HG03432 (cell line): Measurements from ENCODE around the gene CFAP91.
A peak's percentile ranks its signal among the peaks of the same experiment; 100 is the strongest.

Experiments
- ATAC-seq: cut with Tn5 transposase; IDR thresholded peaks from one replicate; pipeline ENCODE4 v1.9.1; 2021; ENCODE audit warnings: mild to moderate bottlenecking, moderate library complexity; ENCODE audit not compliant: unreplicated experiment

The CFAP91 gene

DNA sequence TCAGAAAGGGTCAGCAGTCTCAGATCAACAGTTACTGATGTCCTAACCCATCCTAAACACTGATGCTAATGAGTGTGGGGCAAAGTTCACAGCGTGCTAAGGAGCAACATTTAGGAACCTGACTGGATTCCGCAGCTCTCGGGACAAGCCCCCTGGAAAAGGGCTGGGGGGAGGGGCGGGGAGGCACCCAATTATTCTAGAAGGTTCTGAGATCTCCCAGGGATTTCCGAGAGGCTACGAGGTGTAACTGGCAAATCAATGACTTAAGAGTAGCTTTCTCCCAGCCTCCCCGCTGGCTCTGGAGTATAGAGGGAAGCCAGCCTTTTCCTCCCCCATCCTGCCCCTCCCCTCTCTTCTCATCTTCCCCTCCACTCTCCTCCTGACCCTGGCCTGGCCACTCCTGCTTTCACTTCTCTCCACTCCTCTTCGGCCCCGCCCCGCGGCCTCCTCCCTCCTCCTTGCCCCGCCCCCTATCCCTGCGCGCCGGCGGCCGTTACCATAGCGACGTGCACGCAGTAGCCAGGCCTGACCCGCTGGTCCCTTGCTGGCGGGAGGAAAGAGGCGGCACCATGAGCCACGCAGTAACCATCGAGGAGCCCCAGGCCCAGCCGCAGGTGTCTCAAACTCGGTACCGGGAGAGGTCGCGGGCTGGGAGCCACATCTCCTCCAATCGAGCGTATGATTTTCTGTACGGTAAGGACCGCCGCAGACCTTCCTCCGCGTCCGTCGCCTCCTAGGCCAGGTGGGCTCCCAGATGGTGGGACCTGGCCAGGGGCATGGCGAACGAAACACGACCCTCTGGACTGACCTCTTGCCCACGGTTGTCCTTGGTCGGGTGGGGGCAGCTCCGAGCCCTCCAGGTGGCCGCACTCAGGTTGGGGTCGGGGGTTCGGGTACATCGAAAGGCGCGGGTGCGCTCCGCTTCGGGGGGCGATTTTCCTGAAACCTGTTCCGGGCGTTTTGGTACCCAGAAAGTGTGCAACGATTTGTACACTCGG lies at the start of gene CFAP91:
CFAP91 (plus strand) TSS at position 493 of the 998 bp plus-strand sequence; CDS start at position 570, 77 bp downstream.
- peak; percentile 96 for ATAC-seq

DNA sequence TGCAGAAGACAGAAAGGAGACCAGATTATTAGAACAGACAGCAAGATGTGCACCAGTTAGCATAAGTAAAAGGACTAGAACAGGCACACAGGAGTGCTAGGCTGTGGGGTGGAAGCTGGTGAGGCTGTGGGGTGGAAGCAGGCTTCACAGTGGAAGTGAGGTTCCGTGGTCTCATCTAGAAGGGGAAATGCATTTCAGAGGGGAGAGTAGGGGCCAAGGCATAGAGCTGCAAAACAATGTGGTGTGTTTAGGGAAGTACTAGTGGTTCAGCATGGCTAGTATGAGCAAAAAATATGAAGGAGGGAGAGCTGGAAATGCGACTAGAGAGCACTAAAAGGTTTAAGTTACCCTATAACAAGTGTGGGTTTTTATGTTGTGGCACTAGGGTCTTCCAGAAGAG lies 48.9 kb upstream of the CFAP91 start:
- ATAC-seq = no peak

DNA sequence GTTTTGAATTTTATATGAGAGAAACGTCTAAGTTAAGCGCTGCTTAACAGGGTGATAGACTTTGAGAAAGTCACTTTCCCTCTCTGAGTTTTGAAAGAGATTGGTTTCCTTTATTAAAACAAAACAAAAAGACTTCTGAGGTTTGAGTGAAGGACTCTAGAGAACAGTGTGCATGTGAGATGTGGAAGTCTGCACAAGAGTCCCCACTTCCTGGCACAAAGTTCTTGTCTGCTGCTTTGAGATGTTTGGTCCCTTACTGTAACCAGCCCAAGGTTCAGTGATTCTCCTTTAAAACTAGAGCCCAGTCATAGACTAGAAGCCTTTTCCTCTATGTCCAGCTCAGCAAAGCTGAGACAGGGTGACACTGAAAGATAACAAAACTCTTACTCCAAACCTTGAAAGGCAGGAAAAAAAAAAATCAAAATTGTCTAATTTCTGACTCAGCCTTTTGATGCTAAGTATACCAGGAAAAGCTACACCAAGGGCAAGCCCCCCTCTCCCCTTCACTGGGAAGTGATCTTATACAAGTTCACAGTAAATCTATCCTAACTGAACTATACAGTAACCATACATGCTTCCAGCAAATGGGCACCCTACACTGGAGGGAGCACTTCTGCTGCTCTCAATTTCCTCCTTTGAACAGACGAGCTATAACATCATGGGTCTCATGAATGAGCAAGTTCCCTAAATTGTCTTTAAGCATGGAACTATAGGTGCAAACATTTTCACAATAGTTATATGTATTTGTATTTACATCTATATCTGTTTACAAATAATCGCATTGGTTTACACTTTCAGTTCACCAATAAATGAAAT lies 44.7 kb upstream of the CFAP91 start:
- peak; percentile 54 for ATAC-seq

DNA sequence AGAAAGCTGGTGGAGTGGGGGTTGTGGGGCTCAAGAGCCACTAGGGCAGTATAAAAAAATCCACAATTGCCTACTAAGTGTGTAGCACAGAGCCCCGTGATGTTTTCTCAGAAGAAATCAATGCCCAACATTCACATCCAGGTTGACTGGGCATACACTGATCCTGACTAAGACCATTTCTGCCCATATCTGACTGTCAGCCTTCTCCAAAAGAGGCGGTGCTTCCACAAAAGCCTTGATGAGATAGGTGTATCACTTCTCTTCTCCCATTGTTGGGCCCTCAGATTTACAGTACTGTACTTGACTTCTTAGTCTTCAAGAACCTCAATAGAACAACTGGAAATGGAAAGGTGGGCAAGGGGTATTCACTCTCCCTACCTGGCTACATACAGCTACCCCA lies 43.8 kb upstream of the CFAP91 start:
- no peak for ATAC-seq

DNA sequence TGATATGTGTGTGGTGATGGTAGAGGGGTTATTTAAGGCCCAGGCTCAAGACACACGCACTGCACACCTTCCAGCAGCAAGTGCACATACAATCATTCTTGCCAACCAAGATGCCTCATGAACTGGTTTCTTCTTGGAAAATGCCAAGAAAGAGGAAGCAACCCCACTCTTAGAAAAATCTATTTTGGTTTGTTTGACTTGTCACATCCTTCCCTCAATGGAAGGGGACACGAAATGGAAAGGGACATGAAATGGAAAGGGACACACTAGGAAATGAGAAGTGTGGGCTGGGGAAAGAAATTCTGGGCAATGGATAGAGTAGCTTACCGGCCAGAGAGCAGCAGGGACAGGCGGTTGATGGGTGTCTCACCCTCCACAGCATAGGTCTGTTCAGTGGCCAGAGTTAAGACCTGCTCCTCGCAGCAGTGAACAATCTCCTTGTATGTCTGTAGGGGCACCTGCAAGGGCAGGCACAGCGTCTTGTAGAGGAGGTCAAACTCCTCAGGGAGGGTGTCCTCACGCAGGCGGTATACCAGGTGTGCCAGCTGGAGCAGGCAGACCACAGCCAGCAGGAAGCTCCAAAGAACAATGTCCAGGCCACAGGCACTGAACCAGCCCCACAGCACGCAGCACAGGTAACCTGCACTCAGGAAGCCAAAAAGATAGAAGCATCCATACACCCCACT lies 43.1 kb upstream of the CFAP91 start:
- ATAC-seq = no peak

DNA sequence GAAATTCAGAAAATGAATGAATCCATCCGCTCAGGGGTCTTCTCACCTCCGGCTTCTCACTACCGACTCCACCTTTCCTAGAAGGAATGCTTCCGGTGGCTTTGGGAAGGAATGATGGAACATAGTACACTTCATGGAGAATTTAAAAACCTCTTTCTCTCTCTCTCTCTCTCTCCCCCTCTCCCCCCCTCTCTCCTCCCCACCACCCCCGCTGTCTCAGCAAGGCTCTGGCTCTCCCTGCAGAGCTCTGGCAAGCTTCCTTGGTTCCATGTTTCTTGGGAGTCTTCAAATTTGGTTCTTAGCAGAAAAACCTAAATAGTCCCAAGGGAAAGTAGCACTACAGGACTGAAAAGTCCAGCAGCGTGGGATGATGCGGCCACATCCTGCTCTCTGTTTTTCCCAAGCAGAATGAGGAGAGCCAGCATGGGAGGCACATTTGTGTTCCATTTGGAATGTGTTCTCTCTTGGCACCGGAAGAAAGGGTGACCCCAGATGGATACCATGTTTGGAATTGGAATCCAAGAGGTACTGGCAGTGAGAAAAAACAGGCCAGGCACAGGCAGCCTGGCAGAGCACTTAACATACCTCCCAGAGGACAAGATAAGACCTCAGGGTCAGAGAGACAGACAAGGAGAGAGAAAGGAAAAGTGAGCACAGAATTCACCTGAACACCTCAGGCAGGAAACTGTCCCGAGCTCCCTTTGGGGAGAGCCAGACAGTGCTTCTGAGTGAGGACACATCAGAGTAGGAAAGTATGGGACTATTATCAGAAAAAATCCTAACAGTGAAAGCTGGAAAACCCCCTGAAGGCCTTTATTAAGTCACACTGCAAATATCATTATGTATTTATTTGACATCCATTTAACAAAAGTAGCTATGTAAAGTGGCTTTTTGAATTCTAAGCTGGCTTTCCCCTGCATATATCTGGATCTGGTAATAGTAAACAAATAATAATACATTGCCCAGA lies 42.1 kb upstream of the CFAP91 start, which contains the start of gene POPDC2:
POPDC2 (minus strand) TSS at position 116 of the 967 bp plus-strand sequence. CDS start 166 bp downstream, outside the sequence.
- ATAC-seq = no peak

DNA sequence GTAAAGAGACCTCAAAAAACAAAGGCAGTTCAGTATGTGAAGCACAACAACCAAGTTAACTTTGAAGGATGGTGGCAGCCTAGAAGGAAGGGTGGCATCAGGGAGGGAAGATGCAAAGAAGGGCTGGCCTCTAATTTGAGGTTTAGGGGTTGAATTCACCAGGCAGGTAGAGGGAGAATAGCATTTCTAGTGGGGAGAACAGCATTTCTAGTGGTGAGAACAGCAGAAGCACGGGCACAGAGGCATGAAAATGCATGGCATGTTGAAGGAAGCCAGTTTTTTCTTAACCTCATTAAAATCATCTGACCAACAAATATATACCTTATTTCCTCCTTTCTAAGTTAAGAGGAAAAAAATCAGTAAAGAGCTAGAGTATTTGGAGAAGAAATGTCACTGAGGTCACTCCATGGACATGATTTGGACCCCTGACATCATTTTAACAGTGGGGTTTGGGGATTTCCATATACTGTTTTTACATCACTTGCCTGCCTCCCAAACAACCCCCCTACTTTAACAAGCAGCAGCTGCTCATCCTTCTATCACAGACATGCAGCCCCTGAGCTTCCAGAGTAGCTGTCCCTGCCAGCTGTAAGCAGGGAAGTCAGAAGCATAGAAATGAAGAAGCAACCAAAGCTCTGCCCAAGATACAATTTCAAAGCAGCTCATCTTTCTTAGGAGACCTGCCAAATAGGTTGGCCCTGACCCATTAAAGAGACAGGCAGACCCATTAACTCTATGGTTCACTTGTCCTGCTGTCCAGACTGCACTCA lies 40.0 kb upstream of the CFAP91 start:
- no peak for ATAC-seq

DNA sequence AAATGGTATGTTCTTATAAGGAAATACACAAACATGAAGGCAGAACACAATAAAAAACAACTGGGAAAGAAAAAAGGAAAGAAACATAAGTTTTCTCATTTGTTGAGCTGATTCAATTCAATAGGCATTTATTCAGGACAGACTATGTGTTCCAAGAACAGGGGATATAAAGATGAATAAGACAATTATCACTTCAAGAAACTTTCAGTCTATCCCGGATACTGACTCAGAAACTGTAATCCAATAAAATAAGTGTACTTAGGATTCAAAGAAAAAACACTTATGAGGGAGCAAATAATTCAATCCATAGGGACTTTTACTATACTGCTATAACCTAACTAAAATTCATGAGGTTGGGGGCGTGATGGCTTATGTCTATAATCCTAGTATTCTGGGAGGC lies 38.9 kb upstream of the CFAP91 start:
- ATAC-seq = no peak

DNA sequence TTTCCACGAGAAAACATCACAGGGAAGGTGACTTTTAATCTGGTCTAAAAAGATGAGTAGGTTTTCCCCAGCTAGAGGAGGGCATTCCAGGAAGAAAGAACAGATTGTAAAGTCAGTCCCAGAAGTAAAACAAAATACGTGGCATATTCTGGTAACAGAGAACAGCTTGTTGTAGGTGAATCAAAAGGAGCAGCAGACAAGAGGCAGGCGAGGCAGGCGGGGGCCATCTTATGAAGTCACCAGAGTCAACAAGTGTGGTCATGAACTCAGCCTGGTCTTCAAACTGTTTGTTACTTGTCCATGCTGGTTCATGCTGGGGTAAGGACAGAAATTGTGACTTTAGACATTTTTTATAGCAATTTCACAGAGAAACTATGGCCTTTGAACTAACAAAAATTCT lies 38.5 kb upstream of the CFAP91 start:
- no peak for ATAC-seq

DNA sequence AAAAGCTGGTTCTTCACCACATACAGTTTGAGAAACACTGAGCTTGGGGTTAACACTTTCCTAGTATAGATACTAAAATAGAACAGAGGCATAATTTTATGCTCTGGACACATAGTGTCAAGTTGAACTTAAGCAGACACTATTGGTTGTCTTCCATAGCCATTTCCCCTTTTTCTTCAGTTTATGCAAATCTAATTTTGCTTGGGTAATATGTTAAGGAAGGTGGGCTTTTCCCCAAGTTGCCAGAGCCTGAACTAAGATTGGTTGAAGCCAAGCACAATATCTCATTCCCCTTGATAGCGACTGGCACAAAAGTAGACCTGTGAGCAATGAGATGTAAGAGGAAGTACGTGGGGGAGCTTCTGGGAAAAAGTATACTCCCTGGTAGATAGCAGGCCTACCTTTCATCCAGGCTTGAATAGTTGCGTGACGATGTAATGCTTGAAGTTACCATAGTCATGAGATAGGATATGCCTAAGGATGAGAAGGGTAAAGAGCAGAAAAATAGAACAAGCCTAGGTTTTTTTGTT lies 37.9 kb upstream of the CFAP91 start:
- ATAC-seq = peak; percentile 44

DNA sequence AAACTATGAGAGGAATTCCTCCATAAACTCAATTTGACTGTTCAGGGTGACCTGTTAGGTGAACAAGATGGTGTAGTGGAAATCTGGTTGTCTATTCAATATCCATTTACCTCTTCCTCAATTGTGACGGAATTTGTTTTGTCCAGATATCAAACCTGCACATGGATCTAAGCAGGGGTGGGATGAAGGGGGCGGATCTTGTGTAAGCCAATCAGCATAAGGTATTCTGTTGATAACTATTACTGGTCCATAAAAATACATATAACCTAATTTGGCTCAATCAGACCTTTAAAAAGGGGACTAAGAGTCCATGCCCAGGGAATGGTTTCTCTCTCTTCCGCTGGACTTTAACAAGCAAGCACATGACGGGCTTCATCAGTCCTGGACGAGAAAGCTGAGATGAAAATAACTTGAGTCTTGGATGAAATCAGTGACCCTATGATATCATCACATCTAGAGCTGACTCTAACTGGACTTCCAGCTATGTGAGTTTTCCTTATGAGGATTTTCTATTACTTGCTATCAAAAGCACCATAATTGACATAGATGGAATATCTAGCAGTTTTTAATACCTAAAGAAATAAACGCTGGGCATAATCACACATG lies 36.8 kb upstream of the CFAP91 start:
- no peak for ATAC-seq

DNA sequence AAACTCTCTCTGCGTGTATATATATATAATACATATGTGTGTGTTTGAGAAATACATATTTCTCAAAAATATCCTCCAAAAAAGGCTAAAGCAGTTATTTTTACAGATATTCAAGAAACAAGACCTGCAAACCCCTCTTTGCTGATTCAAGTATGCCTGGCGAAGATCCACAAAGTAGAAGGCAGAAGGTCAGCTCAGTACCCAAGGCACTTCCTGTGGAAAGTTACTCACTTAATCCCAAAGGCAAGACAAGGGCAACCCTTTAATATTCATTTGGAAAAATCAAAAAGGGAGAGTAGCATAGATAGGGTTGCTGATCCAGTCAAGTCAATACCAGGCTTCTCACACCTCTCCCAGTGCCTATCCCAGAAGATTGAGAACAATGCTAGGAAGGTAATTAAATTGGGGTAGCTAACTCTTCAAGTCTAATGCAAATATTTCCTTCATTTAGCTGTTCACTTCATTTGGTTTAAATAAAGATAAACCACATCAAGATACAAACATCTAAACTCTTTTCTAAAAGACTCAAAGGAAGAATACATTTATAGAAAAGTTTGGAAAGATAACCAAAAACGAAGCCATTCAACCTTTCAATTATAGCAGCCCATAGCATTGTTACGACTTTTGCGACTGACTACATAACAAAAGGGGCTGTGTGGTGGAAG lies 32.8 kb upstream of the CFAP91 start:
- ATAC-seq = no peak

DNA sequence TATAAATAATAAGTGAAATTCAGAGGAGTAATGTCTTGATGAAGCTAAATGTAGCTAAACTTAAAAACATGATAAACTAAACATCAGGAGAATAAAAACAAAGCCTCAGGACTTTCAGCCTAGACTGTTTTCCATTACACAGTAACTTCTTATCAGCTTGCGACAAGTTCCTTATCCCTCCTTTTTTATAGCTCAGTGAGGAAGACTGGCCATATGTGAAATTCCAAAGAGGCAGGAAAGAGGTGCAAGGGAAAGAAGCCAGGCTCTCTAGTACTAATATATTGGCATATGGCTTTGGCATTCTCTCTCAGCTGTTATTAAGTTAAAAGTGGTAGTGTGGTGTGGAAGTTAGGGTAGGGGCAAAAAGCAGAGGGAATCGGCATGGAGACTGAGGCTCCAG lies 30.0 kb upstream of the CFAP91 start:
- ATAC-seq = no peak

DNA sequence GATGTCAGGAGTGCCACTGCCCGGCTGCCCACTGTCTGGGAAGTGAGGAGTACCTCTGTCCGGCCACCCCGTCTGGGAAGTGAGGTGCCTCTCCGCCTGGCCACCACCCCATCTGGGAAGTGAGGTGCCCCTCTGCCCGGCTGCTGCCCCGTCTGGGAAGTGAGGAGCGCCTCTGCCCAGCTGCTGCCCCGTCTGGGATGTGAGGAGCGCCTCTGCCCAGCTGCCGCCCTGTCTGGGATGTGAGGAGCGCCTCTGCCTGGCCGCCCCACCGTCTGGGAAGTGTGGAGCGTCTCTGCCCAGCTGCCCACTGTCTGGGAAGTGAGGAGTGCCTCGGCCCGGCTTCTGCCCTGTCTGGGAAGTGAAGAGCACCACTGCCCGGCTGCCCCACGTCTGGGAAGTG lies 28.9 kb upstream of the CFAP91 start:
- no peak for ATAC-seq

DNA sequence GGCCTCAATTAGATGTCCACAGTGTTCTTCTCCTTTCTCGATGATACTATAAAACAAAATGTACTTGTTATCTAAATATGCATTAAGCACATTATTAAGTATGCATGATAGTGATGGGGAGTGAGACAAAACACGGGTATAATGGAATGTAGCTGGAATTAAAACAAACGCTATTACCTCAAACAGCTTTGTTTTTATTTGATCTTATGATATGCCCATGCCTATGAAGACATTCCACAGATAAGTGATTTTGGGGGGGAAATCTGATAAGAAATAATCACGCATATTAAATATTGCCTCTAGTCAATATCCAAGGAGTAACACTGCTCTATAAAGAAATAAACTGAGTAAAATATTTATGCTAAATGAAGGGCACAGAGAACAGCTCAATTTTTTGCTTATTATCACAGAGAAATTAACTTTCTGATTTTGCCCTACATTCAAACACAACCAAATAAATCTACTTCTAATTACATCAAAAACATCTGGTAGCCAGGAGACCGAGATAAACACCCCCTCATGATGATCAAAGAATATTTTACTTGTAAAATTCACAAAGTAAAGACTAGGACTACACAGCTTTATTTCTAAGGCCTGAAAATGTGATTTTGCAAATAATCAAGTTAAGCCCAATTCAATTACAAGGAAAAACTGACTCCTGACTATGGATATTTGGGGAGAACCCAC lies 27.5 kb upstream of the CFAP91 start:
- ATAC-seq = no peak

DNA sequence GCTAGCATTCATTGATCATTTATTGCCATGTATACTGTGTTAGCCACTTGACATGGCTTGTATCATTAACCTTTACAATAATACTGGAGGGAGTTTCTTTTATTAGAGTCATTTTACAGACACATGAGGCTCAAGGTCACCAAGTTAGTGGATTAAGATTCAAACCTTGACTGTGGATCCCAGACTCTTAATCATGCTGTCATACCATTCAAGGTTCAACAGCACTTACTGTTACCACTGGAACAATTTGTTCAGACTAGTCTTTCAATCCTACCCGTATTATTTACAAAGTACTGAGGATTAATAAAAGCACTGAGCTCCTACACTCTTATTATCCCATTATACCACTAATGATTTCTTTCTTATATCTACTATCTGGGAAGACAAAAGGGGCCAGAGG lies 26.8 kb upstream of the CFAP91 start:
- no peak for ATAC-seq
